ENCODE results near the gene ZNF609.

Gene ZNF609

DNA sequence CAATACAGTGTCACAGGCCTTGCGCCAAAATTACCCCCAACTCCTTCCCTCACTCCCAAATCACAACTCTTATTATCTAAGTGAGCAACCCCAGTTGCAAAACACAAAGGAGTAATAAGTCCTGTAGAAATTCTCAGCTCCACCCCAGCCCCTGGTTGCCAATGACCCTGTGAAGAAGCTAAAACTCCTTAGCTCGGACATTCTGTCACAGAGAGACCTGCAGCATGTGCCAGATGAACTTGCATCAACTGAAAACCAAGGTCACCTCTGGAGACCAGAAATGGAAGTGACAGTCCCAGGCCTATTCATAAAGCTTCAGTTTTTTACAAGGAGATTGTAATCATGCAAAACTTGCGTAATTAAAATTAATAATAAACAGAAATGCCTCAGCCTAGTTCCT is 259.8 kb downstream of the ZNF609 start:
- DNase-seq (ENCODE audit: low spot score): no peak

DNA sequence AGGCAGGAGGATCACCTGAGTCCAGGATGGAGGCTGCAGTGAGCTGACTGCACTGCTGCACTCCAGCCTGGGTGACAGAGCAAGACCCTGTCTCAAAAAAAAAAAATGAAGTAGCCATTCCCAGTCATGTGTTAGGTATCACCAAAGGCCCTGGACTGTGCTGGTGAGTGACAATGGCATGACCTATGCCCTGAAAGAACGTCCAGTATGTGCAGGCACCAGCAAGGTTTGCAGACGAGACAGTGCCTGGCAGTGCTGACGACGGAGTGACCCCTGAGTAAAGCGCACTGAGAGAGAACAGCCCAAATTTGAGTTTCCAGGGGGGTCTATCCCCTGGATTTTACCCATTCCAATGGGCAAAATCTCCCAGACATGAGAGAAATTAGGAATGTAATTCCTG is 269.8 kb downstream of the ZNF609 start:
- no peak for DNase-seq (ENCODE audit: low spot score)

DNA sequence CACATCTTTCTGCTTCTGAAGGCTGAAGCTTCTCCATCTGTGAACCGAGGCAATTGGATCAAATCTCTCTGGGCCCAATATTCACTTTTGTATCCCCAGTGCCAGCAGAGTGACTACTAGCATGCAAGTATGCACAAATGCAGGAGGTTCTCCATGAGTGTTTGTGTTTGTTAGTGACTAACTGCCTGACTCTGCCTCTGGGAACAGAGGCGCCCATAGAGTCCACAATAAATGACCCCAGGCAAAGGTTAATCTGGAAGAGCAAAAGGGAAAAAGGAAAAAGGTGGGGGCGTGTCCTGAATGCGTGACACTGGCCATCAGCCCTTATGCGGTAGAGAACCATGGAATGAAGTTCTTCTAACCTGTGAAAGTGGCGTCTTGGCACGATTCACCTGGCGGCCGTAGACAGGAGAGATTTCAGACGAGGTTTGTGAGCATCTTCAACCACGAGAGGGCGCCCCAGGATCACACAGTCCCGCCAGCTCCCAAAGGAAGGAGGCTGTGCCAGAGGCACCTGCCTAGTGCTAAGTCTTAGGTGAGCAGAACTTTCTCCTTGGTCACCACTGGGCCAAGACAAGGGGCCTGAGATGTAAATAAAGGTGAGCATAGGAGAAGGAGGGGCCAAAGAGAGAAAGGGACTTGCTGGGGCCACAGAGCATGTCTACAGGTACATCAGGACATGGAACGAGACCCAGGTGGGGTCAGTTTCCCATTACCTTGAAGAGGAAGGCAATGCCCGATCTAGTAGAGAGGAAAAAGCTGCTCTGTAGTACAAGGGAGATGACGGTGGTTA is 270.8 kb downstream of the ZNF609 start:
- DNase-seq (ENCODE audit: low spot score): peak; percentile 80

DNA sequence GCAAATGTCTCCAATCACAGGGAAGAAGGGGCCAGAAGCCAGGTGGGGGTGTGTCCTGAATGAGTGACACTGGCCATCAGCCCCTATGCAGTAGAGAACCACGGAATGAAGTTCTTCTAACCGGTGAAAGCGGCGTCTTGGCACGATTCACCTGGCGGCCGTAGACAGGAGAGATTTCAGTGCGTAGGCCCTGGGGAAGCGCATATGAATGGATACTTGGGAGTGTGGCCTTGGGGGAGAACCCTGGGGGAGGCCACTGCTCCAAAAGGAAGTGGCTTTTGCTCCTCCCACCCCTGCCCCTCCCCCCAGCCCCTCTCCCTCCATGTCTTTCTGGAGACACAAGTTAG is 271.4 kb downstream of the ZNF609 start:
- no peak for DNase-seq (ENCODE audit: low spot score)

DNA sequence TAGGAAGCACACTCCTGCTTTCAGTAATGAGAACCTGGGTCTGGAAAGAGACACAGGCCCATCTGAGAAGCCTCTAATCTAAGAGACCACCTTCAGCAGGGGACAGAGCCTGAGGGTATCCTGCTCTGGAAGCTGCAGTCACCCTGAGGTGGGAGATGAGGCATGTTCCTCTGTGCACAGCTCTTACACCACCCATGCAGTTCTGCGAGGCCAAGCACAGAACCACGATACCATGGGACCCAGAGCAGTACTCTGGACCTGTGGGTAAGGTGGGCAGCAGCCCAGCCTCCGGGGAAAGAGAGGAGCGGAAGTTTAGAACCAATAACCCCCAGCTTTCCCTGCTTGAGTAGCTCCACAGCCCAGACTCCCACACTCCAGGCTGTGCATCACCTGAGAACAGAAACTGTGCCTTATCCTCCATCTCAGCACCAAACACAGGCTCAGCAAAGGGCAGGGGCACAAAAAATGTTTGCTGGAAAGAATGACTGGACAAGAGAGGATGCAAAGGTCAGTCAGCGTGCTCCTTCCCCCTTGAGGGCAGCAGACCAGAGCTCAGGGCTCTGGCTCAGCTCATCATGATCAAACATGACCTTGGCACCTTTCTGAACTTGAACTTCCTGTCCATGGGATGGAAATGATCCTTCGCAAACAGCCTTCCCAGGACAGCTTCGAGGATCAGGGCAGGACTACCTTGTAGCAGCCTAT is 271.9 kb downstream of the ZNF609 start:
- no peak for DNase-seq (ENCODE audit: low spot score)

Measured in hematopoietic multipotent progenitor cell treated with erythropoietin and hydrocortisone succinate and interleukin-3 and kit ligand, for 15 days (in vitro differentiated cells).